A549 (cell line): ENCODE measurements around the gene POLDIP2. TPM values are rescaled to one million over a fixed set of nuclear protein-coding genes. Genes with fewer than 3 reads are reported as not detected.

Experiments used
- ATAC-seq, 2 experiments: fragments of 200-7000 bp in 1 of 2; fragments of >200 bp in 1 of 2; cut with Nextera tagmentation in 1 of 2; cut with Tn5 transposase in 1 of 2; 3 replicates each; pipeline versions ENCODE4 v1.8.0 to v1.9.1; 2018 to 2020; ENCODE audit warnings: mild to moderate bottlenecking in 1 of 2, moderate library complexity in 1 of 2
- CTCF ChIA-PET: fragments of 300-600 bp; sonication (Branson Sonifier 250); formaldehyde crosslinking; extraction: SDS; loops from one replicate; lab custom pipeline; 2021; ENCODE audit warnings: antibody characterized with exemption, inconsistent platforms; lab: Yijun Ruan, JAX
- POLR2A ChIA-PET: fragments of 350-600 bp; formaldehyde crosslinking; extraction: SDS; loops from one replicate; lab custom pipeline; 2021; ENCODE audit warnings: antibody characterized with exemption, inconsistent platforms; lab: Yijun Ruan, JAX
- DNase-seq, 2 experiments: peaks; one replicate each; pipeline versions ENCODE4 v3.0.0 to v3.0.0-alpha.2; 2011 to 2016; ENCODE audit warnings: low read depth in 1 of 2, low spot score in 1 of 2
- FAIRE-seq: peaks from 2 replicates; lab custom pipeline; 2011; peaks lifted over from hg19 to GRCh38; lab: Jason Lieb, UNC
- H3K27ac ChIP-seq, 2 experiments: fragments of >200 bp; sonication (Bioruptor Twin); formaldehyde crosslinking; 3 replicates each; pipeline ENCODE4 v1.5.1; 2016 to 2017
- H3K4me1 ChIP-seq: fragments of >200 bp; sonication (Bioruptor Twin); formaldehyde crosslinking; 3 replicates; pipeline ENCODE4 v1.6.1; 2016
- H3K4me2 ChIP-seq: fragments of >200 bp; sonication (Bioruptor Twin); formaldehyde crosslinking; 3 replicates; pipeline ENCODE4 v1.6.1; 2016
- H3K4me3 ChIP-seq: fragments of >200 bp; sonication (Bioruptor Twin); formaldehyde crosslinking; 3 replicates; pipeline ENCODE4 v1.5.1; 2016
- H3K9me3 ChIP-seq: fragments of >200 bp; sonication (Bioruptor Twin); formaldehyde crosslinking; 3 replicates; pipeline ENCODE4 v1.6.1; 2016
- FOSL2 ChIP-seq, 2 experiments: fragments of 450-650 bp in 1 of 2; fragments of >200 bp in 1 of 2; sonication (Bioruptor Twin) in 1 of 2; formaldehyde crosslinking; IDR thresholded peaks; 2 replicates each; pipeline versions ENCODE4 v1.5.0 to v1.6.1; 2016 to 2020; ENCODE audit warnings: mild to moderate bottlenecking in 1 of 2, moderate library complexity in 1 of 2
- FOXS1 ChIP-seq: fragments of 250-450 bp; sonication (Bioruptor Pico); IDR thresholded peaks from 2 replicates; pipeline ENCODE4 v1.5.0; 2020; ENCODE audit warnings: mild to moderate bottlenecking, moderate library complexity
- GATA3 ChIP-seq: IDR thresholded peaks from 2 replicates; pipeline ENCODE4 v1.6.1; 2012; ENCODE audit warnings: borderline replicate concordance
- JUN ChIP-seq, 2 experiments: fragments of >200 bp; sonication (Bioruptor Twin); formaldehyde crosslinking; IDR thresholded peaks; 2 replicates in 1 of 2; 3 replicates in 1 of 2; pipeline ENCODE4 v1.6.1; 2016 to 2017
- MAFK ChIP-seq: fragments of 450-650 bp; IDR thresholded peaks from 2 replicates; pipeline ENCODE4 v1.6.1; 2014; ENCODE audit not compliant: partially characterized antibody
- NFE2L2 ChIP-seq: fragments of 150-350 bp; conservative IDR thresholded peaks from 2 replicates; pipeline ENCODE4 v1.6.1; 2014; ENCODE audit warnings: low read length
- PHF8 ChIP-seq: fragments of 200-600 bp; sonication (generic); IDR thresholded peaks from 2 replicates; pipeline ENCODE4 v1.6.1; 2016; ENCODE audit warnings: low read depth, mild to moderate bottlenecking, antibody characterized with exemption, moderate library complexity, borderline replicate concordance
- RNF2 ChIP-seq: fragments of 200-600 bp; sonication (generic); IDR thresholded peaks from 2 replicates; pipeline ENCODE4 v1.6.1; 2016; ENCODE audit warnings: low read depth, mild to moderate bottlenecking, antibody characterized with exemption, moderate library complexity, borderline replicate concordance
- TP53 ChIP-seq: fragments of 250-450 bp; sonication (Bioruptor Pico); IDR thresholded peaks from 2 replicates; pipeline ENCODE4 v1.5.0; 2021; ENCODE audit warnings: mild to moderate bottlenecking, moderate library complexity
- WGBS: methylation state at CpG from one replicate; pipeline ENCODE4 v1.1.6; 2017; ENCODE audit errors: missing lambda C conversion rate; 5-methylcytosine and 5-hydroxymethylcytosine counted together
- polyA plus RNA-seq, 4 experiments: library from polyadenylated mRNA; depleted of rRNA in 3 of 4; stranded (reverse); fragments of >200 nt; fragmentation: RNase III in 1 of 4; extraction: RNeasy Plus Mini Kit Qiagen cat#74134 plus additional on column Dnase treatment in 1 of 4; gene quantifications; 2 replicates in 3 of 4; 3 replicates in 1 of 4; pipeline ENCODE4 v1.2.3, GENCODE V29; 2011 to 2017
- TF ChIP-seq, protein P1 (sequence below): fragments of 250-450 bp; sonication (Bioruptor Pico); IDR thresholded peaks from 2 replicates; pipeline ENCODE4 v1.5.0; 2020; ENCODE audit warnings: low read depth, mild to moderate bottlenecking, moderate library complexity
- TF ChIP-seq, protein P2 (sequence below): fragments of >200 bp; sonication (Bioruptor Twin); formaldehyde crosslinking; IDR thresholded peaks from 3 replicates; pipeline ENCODE4 v1.6.1; 2016
- TF ChIP-seq, protein P3 (sequence below): fragments of 200-600 bp; sonication (generic); IDR thresholded peaks from 2 replicates; pipeline ENCODE4 v1.6.1; 2016; ENCODE audit warnings: antibody characterized with exemption, mild to moderate bottlenecking, moderate library complexity
- TF ChIP-seq, protein P4 (sequence below): IDR thresholded peaks from 2 replicates; pipeline ENCODE4 v1.6.1; 2012
- TF ChIP-seq, protein P5 (sequence below): IDR thresholded peaks from 2 replicates; pipeline ENCODE4 v1.6.1; 2012; ENCODE audit warnings: low read depth, borderline replicate concordance

The POLDIP2 gene
- polyA plus RNA-seq, 2 of the 4 experiments (the other 2 are of a cell fraction) = 127 to 132 TPM

DNA sequence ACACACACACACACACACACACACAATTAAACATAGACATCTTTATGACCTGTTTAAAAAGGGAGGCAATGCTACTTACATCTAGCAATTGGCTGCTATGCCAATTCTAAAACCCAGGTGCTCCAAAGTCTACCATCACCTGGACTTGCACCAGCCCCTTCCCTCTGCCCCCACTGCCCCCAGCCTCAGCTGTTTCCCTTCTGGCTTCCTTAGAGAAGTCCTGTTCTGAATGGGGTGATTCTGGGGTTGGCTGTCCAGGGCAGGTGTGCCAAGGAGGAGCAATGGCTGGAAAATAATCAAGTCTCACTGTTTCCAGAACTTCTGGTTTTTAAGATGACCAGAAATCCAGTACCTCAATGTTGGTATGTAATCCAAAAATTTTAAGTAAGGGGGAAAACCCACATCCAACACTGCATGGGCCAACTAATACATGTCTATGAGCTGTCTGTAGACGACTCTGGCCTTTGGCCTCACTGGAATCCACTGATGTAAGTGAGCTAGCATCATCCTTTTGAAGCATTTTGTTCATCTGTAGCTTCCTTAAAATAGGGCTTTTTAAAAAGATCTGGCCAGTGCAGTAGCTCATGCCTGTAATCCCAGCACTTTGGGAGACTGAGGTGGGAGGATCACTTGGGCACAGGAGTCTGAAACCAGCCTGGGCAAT is 24.1 kb downstream of the POLDIP2 start:
- DNase-seq (no peak), ATAC-seq (no peak)

DNA sequence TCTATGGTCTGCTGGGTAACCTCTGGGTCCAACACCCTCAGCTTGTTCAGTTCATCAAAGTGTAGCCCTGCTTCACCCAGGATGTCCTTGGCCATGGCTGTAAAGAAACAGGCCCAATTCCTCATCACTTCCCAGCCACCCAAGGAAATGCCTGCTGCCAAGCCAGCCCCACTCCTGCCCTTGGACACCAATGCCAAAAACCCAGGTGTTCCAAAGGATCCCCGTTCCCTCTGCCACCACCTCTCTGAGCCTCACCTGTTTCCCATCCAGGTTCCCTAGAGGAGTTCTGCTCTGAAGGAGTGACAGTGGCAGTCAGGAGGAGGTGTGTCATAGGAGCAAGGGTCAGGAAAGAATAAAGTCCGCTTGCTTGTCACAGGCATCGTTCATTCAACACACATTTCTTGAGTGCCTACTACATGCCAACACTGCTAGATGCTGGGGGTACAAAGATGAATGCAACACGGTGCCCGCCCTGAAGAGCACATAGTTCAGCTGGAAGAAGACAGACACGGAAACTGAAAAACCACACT is 25.4 kb downstream of the POLDIP2 start:
- ATAC-seq (no peak), FAIRE-seq (no peak), DNase-seq (no peak)
- 88% methylated on average over 6 of the region's 6 CpGs for WGBS
- no peak overlapping the region for H3K27ac ChIP-seq
- peaks cover 16% of the 10 kb centered on the region for H3K4me1 ChIP-seq
- no peaks in the 10 kb centered on the region for H3K9me3 ChIP-seq
- TF ChIP-seq PHF8 (no peak), FOSL2 (IDR thresholded peaks at IDR 0.05) (no peak), FOSL2 (CRISPR knock-in tag; IDR thresholded peaks at IDR 0.05) (no peak), RNF2 (no peak), NFE2L2 (no peak)
- TF ChIP-seq, protein P1, sequence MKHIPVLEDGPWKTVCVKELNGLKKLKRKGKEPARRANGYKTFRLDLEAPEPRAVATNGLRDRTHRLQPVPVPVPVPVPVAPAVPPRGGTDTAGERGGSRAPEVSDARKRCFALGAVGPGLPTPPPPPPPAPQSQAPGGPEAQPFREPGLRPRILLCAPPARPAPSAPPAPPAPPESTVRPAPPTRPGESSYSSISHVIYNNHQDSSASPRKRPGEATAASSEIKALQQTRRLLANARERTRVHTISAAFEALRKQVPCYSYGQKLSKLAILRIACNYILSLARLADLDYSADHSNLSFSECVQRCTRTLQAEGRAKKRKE = no peak
- H3K4me2 ChIP-seq = no peak overlapping the region
- ChIA-PET CTCF (interaction anchor here (0.6 to 7.0 kb wide), 4 partner anchors 11 to 114 kb away, joined by 3 to 39 read pairs (median 4); partner anchors contain the start of gene TMEM97), POLR2A (interaction anchor here (0.5 kb wide), 1 partner anchor 36 kb away, joined by 3 read pairs; no protein-coding TSS in a partner anchor)
- no peak overlapping the region for H3K4me3 ChIP-seq

More for the DNA sequence above, 24.1 kb downstream of the POLDIP2 start:
- WGBS = 45% methylated on average over 1 of the region's 1 CpG
- Histone ChIP-seq H3K27ac (no peak overlapping the region), H3K9me3 (no peaks in the 10 kb centered on the region)
- CTCF ChIA-PET = interaction anchor here (0.7 to 7.0 kb wide), 7 partner anchors 13 to 144 kb away, joined by 3 to 39 read pairs (median 4); partner anchors contain the start of gene TMEM97
- FAIRE-seq = no peak
- TF ChIP-seq FOXS1 (CRISPR knock-in tag) (no peak), JUN (IDR thresholded peaks at IDR 0.05) (no peak), MAFK (no peak), GATA3 (no peak), TP53 (no peak)
- TF ChIP-seq, protein P2, sequence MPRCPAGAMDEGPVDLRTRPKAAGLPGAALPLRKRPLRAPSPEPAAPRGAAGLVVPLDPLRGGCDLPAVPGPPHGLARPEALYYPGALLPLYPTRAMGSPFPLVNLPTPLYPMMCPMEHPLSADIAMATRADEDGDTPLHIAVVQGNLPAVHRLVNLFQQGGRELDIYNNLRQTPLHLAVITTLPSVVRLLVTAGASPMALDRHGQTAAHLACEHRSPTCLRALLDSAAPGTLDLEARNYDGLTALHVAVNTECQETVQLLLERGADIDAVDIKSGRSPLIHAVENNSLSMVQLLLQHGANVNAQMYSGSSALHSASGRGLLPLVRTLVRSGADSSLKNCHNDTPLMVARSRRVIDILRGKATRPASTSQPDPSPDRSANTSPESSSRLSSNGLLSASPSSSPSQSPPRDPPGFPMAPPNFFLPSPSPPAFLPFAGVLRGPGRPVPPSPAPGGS = no peak
- TF ChIP-seq, protein P3, sequence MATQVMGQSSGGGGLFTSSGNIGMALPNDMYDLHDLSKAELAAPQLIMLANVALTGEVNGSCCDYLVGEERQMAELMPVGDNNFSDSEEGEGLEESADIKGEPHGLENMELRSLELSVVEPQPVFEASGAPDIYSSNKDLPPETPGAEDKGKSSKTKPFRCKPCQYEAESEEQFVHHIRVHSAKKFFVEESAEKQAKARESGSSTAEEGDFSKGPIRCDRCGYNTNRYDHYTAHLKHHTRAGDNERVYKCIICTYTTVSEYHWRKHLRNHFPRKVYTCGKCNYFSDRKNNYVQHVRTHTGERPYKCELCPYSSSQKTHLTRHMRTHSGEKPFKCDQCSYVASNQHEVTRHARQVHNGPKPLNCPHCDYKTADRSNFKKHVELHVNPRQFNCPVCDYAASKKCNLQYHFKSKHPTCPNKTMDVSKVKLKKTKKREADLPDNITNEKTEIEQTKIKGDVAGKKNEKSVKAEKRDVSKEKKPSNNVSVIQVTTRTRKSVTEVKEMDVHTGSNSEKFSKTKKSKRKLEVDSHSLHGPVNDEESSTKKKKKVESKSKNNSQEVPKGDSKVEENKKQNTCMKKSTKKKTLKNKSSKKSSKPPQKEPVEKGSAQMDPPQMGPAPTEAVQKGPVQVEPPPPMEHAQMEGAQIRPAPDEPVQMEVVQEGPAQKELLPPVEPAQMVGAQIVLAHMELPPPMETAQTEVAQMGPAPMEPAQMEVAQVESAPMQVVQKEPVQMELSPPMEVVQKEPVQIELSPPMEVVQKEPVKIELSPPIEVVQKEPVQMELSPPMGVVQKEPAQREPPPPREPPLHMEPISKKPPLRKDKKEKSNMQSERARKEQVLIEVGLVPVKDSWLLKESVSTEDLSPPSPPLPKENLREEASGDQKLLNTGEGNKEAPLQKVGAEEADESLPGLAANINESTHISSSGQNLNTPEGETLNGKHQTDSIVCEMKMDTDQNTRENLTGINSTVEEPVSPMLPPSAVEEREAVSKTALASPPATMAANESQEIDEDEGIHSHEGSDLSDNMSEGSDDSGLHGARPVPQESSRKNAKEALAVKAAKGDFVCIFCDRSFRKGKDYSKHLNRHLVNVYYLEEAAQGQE = no peak
- TF ChIP-seq, protein P4, sequence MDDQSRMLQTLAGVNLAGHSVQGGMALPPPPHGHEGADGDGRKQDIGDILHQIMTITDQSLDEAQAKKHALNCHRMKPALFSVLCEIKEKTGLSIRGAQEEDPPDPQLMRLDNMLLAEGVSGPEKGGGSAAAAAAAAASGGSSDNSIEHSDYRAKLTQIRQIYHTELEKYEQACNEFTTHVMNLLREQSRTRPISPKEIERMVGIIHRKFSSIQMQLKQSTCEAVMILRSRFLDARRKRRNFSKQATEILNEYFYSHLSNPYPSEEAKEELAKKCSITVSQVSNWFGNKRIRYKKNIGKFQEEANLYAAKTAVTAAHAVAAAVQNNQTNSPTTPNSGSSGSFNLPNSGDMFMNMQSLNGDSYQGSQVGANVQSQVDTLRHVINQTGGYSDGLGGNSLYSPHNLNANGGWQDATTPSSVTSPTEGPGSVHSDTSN = no peak
- TF ChIP-seq, protein P5, sequence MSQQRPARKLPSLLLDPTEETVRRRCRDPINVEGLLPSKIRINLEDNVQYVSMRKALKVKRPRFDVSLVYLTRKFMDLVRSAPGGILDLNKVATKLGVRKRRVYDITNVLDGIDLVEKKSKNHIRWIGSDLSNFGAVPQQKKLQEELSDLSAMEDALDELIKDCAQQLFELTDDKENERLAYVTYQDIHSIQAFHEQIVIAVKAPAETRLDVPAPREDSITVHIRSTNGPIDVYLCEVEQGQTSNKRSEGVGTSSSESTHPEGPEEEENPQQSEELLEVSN = no peak
- TF ChIP-seq, all 56 proteins: peak for 0
- POLR2A ChIA-PET = interaction anchor here (2.0 kb wide), 1 partner anchor 24 kb away, joined by 6 read pairs; the partner anchor contains the start of gene POLDIP2
- Histone ChIP-seq H3K4me1 (peaks cover 26% of the 10 kb centered on the region), H3K4me2 (no peak overlapping the region; the same call in 2 of the 3 replicates), H3K4me3 (no peak overlapping the region)
